ENCODE measurements around the gene SYDE1.

SYDE1 gene

DNA sequence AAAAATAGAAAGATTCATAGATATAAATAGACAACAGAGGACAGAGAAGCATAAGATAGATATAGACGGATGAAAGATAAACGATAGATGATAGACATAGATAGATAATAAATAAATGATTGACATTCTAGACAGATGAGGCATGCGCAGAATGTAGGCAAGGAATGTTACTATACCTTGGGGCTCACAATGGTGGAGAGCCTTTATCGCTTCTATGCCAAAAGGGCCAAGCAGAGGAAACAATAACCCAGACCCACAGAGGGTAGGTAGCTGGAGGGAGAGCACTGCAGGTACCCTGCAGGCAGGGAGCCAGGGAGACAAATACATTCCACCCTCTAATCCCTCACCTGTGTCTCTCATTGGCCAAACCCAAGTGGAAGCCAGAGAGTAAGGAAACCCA lies 49.2 kb downstream of the SYDE1 start:
- in situ Hi-C loops (cut with MboI; ENCODE audit: low pct_unique_long_range_greater_than_20kb, low sequenced_read_pairs): no loop called here
- DNase-seq: no peak

DNA sequence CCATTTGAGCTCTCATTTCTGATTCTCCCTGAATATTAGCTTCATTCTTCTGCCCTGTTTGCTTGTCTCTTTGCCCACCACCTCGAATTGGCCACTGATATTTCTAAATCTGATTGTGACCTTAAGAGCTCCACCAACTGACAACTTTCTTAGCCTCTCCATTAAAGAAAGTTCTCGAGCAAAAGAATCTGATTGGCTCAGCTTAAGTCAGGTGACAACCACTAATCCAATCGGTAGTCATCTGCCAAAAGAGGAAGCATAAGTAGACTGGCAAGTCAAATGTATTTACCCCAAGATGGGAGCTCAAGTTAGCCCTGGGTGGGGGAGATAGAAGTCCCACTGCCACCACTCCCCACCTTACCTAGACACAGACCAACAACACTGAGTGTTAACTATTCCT lies 52.0 kb downstream of the SYDE1 start:
- peak; percentile 41 for DNase-seq
- in situ Hi-C loops (cut with MboI; ENCODE audit: low pct_unique_long_range_greater_than_20kb, low sequenced_read_pairs): no loop called here

DNA sequence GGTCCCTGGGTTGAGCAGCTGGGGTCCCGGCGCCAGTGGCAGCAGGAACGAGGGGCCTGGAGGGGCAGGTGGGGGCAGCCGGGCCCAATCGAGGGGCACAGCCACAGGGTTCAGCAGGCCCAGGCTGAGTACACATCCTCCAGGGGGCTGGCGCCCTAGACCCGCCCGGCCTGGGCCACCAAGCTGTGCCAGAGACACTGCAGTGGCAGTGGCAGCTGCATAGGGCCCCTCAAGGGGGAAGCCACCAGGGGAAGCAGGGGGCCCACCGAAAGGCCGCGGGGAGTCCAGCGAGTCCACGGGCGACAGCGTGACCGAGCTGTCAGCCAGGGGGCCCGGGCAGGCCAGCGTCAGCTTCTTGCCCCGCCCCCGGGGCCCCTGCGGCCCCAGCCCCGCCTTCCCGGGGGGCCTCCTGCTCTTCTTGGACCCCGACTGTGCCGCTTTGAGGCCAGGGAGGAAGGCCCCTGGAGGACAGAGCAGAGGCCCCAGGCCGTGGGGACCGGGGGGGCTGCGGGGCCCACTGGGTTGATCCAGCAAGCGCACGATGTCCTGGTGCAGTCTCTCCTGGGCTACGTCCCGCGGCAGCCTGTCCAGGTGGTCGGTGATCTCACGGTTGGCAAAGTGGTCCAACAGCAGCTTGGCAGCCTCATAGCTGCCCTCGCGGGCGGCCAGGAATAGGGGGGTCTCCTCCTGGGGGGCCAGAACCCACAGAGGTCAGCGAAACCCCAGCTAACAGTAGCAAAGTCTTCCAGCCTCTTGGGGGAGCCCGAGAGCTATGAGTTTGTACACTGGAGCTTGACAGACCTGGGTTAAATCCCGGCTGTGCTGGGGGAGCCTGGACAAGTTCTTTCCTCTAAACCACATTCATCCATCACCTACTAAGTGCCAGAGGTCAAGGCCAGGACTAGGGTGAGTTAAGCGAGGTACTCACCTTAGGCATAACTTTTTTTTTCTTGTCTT lies 54.1 kb downstream of the SYDE1 start:
- in situ Hi-C loops (cut with MboI; ENCODE audit: low pct_unique_long_range_greater_than_20kb, low sequenced_read_pairs): no loop called here
- peak; percentile 24 for DNase-seq
